LNCaP clone FGC (cell line): ENCODE results near the gene ZNF831.

Source experiments
- DNase-seq: peaks from one replicate; pipeline ENCODE4 v3.0.0-alpha.2; 2011; ENCODE audit warnings: low read depth
- H3K4me3 ChIP-seq: 2 replicates; pipeline ENCODE4 v1.5.1; 2011; ENCODE audit warnings: mild to moderate bottlenecking, low read depth, low read length, control low read depth
- TF ChIP-seq, protein P1 (sequence below): IDR thresholded peaks from 2 replicates; pipeline ENCODE4 v1.5.1; 2012; ENCODE audit warnings: mild to moderate bottlenecking; ENCODE audit not compliant: control insufficient read depth, insufficient read depth; ENCODE audit errors: extremely low read depth

Gene ZNF831

GRCh38 chr20:59297686-59298085 is 134.1 kb downstream of the ZNF831 start:
- no peak overlapping the region for H3K4me3 ChIP-seq

DNA sequence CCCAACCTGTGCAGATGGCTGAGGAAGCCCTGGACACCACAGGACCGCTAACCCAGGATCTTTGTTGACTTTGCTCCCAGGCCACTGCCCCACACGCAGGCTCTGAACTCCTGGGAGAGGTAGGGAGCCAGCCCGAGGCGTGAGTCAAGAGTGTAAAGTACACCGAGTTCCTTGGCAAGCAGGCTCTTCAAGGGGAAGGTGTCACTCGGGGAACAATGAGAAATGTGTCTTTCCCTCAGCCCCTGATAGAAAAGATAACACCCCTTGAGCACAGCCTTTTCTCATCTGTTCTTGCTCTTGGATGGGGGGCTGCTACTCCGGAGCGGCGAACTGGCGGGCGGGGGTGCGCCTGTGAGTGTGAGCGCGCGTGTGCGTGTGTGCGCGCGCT is 136.3 kb downstream of the ZNF831 start:
- DNase-seq: no peak
- H3K4me3 ChIP-seq: no peak overlapping the region
- TF ChIP-seq, protein P1, sequence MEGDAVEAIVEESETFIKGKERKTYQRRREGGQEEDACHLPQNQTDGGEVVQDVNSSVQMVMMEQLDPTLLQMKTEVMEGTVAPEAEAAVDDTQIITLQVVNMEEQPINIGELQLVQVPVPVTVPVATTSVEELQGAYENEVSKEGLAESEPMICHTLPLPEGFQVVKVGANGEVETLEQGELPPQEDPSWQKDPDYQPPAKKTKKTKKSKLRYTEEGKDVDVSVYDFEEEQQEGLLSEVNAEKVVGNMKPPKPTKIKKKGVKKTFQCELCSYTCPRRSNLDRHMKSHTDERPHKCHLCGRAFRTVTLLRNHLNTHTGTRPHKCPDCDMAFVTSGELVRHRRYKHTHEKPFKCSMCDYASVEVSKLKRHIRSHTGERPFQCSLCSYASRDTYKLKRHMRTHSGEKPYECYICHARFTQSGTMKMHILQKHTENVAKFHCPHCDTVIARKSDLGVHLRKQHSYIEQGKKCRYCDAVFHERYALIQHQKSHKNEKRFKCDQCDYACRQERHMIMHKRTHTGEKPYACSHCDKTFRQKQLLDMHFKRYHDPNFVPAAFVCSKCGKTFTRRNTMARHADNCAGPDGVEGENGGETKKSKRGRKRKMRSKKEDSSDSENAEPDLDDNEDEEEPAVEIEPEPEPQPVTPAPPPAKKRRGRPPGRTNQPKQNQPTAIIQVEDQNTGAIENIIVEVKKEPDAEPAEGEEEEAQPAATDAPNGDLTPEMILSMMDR: no peak

More at GRCh38 chr20:59297686-59298085, 134.1 kb downstream of the ZNF831 start:
- no peak for DNase-seq
- TF ChIP-seq, protein P1: no peak

GRCh38 chr20:59300333-59301081 is 136.9 kb downstream of the ZNF831 start, which contains the start of gene EDN3:
EDN3 (plus strand) TSS chr20:59300611; CDS start chr20:59300813, 202 bp downstream.
- TF ChIP-seq, protein P1: no peak
- no peak for DNase-seq
- no peak within 1 kb of the TSS for H3K4me3 ChIP-seq

DNA sequence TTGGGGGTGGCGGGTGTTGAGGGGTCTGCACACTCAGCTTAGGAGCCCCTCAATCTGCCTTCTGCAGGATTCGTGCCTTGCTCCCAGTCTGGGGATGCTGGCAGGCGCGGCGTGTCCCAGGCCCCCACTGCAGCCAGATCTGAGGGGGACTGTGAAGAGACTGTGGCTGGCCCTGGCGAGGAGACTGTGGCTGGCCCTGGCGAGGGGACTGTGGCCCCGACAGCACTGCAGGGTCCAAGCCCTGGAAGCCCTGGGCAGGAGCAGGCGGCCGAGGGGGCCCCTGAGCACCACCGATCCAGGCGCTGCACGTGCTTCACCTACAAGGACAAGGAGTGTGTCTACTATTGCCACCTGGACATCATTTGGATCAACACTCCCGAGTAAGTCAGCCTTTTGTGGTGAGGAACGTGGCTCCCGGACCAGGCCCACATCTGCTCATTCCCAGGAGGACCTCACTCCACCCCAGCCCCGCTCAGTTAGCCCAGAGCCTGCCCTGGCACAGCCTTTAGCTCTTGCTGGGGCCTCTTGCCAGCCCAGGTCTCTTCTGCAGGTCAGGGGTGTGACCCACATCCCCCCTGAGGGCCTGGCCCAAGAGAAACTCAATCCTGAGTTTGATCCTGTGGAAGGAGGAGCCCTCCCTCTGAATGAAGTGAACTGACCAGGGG is 137.9 kb downstream of the ZNF831 start:
- TF ChIP-seq, protein P1: no peak
- no peak overlapping the region for H3K4me3 ChIP-seq
- DNase-seq: no peak

- DNase-seq: no peak
- H3K4me3 ChIP-seq: no peak overlapping the region
- TF ChIP-seq, protein P1: no peak
Observed at GRCh38 chr20:59305908-59306655, 142.5 kb downstream of the ZNF831 start.

GRCh38 chr20:59307270-59307669 is 143.6 kb downstream of the ZNF831 start:
- no peak overlapping the region for H3K4me3 ChIP-seq
- no peak for DNase-seq
- TF ChIP-seq, protein P1: no peak
